Measurements from ENCODE around the gene CRTAC1.

Gene CRTAC1

GRCh38 chr10:98028168-98028770, 2.2 kb downstream of the CRTAC1 start:
- DNase-seq, result peak; percentile 74

- DNase-seq, result no peak
Observed at GRCh38 chr10:98023024-98023423, 7.4 kb downstream of the CRTAC1 start.

- DNase-seq, result no peak
Observed at GRCh38 chr10:98020784-98021183, 9.6 kb downstream of the CRTAC1 start.

GRCh38 chr10:98020254-98020653, 10.2 kb downstream of the CRTAC1 start:
- no peak for DNase-seq

- no peak for DNase-seq
Observed at GRCh38 chr10:98019784-98020183, 10.6 kb downstream of the CRTAC1 start.

- no peak for DNase-seq
Observed at GRCh38 chr10:98016772-98017475, 13.5 kb downstream of the CRTAC1 start.

- DNase-seq, result no peak
Observed at GRCh38 chr10:98013776-98014175, 16.6 kb downstream of the CRTAC1 start.

- DNase-seq, result no peak
Observed at GRCh38 chr10:98013122-98013521, 17.3 kb downstream of the CRTAC1 start.

GRCh38 chr10:98012644-98013043, 17.8 kb downstream of the CRTAC1 start:
- no peak for DNase-seq

GRCh38 chr10:98010939-98011685, 19.3 kb downstream of the CRTAC1 start:
- no peak for DNase-seq

GRCh38 chr10:98006266-98006665, 24.2 kb downstream of the CRTAC1 start:
- DNase-seq, result peak; percentile 63

GRCh38 chr10:98001736-98002135, 28.7 kb downstream of the CRTAC1 start:
- DNase-seq, result no peak

- DNase-seq, result no peak
Observed at GRCh38 chr10:98000346-98000745, 30.1 kb downstream of the CRTAC1 start.

- no peak for DNase-seq
Observed at GRCh38 chr10:97999923-98000248, 30.5 kb downstream of the CRTAC1 start.

GRCh38 chr10:97999066-97999922, 31.1 kb downstream of the CRTAC1 start:
- DNase-seq, result no peak

- DNase-seq, result no peak
Observed at GRCh38 chr10:97991871-97992270, 38.5 kb downstream of the CRTAC1 start.

- no peak for DNase-seq
Observed at GRCh38 chr10:97981816-97982215, 48.6 kb downstream of the CRTAC1 start.

- no peak for DNase-seq
Observed at GRCh38 chr10:97977673-97978072, 52.7 kb downstream of the CRTAC1 start.

GRCh38 chr10:97975598-97975997, 54.8 kb downstream of the CRTAC1 start:
- DNase-seq, result no peak

GRCh38 chr10:97974526-97975525, 55.6 kb downstream of the CRTAC1 start:
- no peak for DNase-seq

GRCh38 chr10:97974100-97974499, 56.3 kb downstream of the CRTAC1 start:
- no peak for DNase-seq

GRCh38 chr10:97969538-97970079, 60.8 kb downstream of the CRTAC1 start:
- no peak for DNase-seq

Measured in hematopoietic multipotent progenitor cell treated with erythropoietin and hydrocortisone succinate and interleukin-3 and kit ligand, for 8 days (in vitro differentiated cells).